GM12878 (cell line): Measurements from ENCODE around the gene MMADHC. TPM values are rescaled to one million over a fixed set of nuclear protein-coding genes. Genes with fewer than 3 reads are reported as not detected.

Experiments used
- ATAC-seq: fragments of 200-7000 bp; cut with Tn5 transposase; 3 replicates; pipeline ENCODE4 v1.9.1; 2020; ENCODE audit warnings: mild to moderate bottlenecking, moderate library complexity
- BruUV-seq: library from RNA; stranded (reverse); fragments of 400-500 nt; replicated peaks from 2 replicates; lab custom pipeline; 2021; lab: Mats Ljungman, UMichigan
- CTCF ChIA-PET: fragments of 300-600 bp; sonication (Branson Sonifier 250); formaldehyde crosslinking; extraction: SDS; loops from one replicate; lab custom pipeline; 2021; ENCODE audit warnings: inconsistent platforms; lab: Yijun Ruan, JAX
- POLR2A ChIA-PET: fragments of 350-600 bp; formaldehyde crosslinking; extraction: SDS; loops from one replicate; lab custom pipeline; 2021; ENCODE audit warnings: inconsistent platforms; lab: Charles Lee
- RAD21 ChIA-PET: fragments of 300-600 bp; sonication (Branson Sonifier 250); formaldehyde crosslinking; loops from one replicate; lab custom pipeline; 2023; ENCODE audit warnings: antibody characterized with exemption; ENCODE audit not compliant: unreplicated experiment; lab: Charles Lee
- SMC1A ChIA-PET: fragments of 300-600 bp; sonication (Branson Sonifier 250); formaldehyde crosslinking; loops from one replicate; lab custom pipeline; 2023; ENCODE audit not compliant: unreplicated experiment, uncharacterized antibody; lab: Charles Lee
- DNase-seq: peaks from one replicate; pipeline ENCODE4 v3.0.0-alpha.2; 2011; ENCODE audit warnings: low read depth, low spot score
- FAIRE-seq: peaks from 3 replicates; lab custom pipeline; 2011; peaks lifted over from hg19 to GRCh38; lab: Jason Lieb, UNC
- H2AFZ ChIP-seq: 2 replicates; pipeline ENCODE4 v1.6.0; 2011; ENCODE audit warnings: low read depth, low read length, control low read depth; ENCODE audit not compliant: control insufficient read depth
- H3K27ac ChIP-seq: 2 replicates; pipeline ENCODE4 v1.5.1; 2011; ENCODE audit warnings: control low read depth; ENCODE audit not compliant: control insufficient read depth, insufficient read depth
- H3K27me3 ChIP-seq, 2 experiments: replicated peaks in 1 of 2; 2 replicates each; pipeline versions ENCODE4 v1.6.0 to v1.6.1; 2011; ENCODE audit warnings: low read length in 1 of 2; ENCODE audit not compliant: control insufficient read depth in 2 of 2, insufficient read depth in 2 of 2
- H3K36me3 ChIP-seq, 2 experiments: 2 replicates each; pipeline ENCODE4 v1.5.1; 2011; ENCODE audit warnings: low read length in 1 of 2; ENCODE audit not compliant: control insufficient read depth in 2 of 2, insufficient read depth in 2 of 2
- H3K4me1 ChIP-seq: 2 replicates; pipeline ENCODE4 v1.6.1; 2011; ENCODE audit warnings: mild to moderate bottlenecking, low read length, moderate library complexity, mixed read lengths; ENCODE audit not compliant: control insufficient read depth, insufficient read depth
- H3K4me2 ChIP-seq: 2 replicates; pipeline ENCODE4 v1.6.0; 2011; ENCODE audit warnings: control low read depth; ENCODE audit not compliant: control insufficient read depth, insufficient read depth
- H3K4me3 ChIP-seq: fragments of 200-600 bp; sonication (generic); 2 replicates; pipeline ENCODE4 v1.5.1; 2016
- H3K79me2 ChIP-seq: 2 replicates; pipeline ENCODE4 v1.6.0; 2011; ENCODE audit warnings: low read length; ENCODE audit not compliant: control insufficient read depth, insufficient read depth
- H3K9ac ChIP-seq: 2 replicates; pipeline ENCODE4 v1.8.0; 2011; ENCODE audit warnings: low read length, control low read depth, mixed read lengths; ENCODE audit not compliant: control insufficient read depth, insufficient read depth
- H3K9me3 ChIP-seq: replicated peaks from 3 replicates; pipeline ENCODE4 v1.5.1; 2011; ENCODE audit warnings: mild to moderate bottlenecking, low read length; ENCODE audit not compliant: control insufficient read depth, insufficient read depth
- H4K20me1 ChIP-seq: 2 replicates; pipeline ENCODE4 v1.6.0; 2011; ENCODE audit not compliant: control insufficient read depth, insufficient read depth
- BACH1 ChIP-seq: fragments of 450-650 bp; IDR thresholded peaks from 2 replicates; pipeline ENCODE4 v1.6.1; 2017; ENCODE audit warnings: mild to moderate bottlenecking, borderline replicate concordance
- BRCA1 ChIP-seq: IDR thresholded peaks from 2 replicates; pipeline ENCODE4 v1.6.1; 2011; ENCODE audit warnings: low read depth, low read length, improper control_type of control experiment
- CBX3 ChIP-seq: fragments of 200-600 bp; sonication (generic); IDR thresholded peaks from 2 replicates; pipeline ENCODE4 v1.6.1; 2016; ENCODE audit warnings: low read depth, borderline replicate concordance
- IRF4 ChIP-seq: IDR thresholded peaks from 2 replicates; pipeline ENCODE4 v1.6.1; 2011; ENCODE audit warnings: low read depth, low read length
- KLF5 ChIP-seq: fragments of 450-650 bp; IDR thresholded peaks from 2 replicates; pipeline ENCODE4 v1.6.1; 2014; ENCODE audit warnings: mild to moderate bottlenecking; ENCODE audit not compliant: partially characterized antibody
- NR2C1 ChIP-seq: fragments of 450-650 bp; IDR thresholded peaks from 2 replicates; pipeline ENCODE4 v1.6.1; 2017; ENCODE audit warnings: antibody characterized with exemption, mild to moderate bottlenecking, moderate library complexity
- PAX5 ChIP-seq: IDR thresholded peaks from 2 replicates; pipeline ENCODE4 v1.6.1; 2011; ENCODE audit warnings: low read depth, low read length, borderline replicate concordance
- RBBP5 ChIP-seq: fragments of 200-600 bp; sonication (generic); conservative IDR thresholded peaks from 2 replicates; pipeline ENCODE4 v1.6.1; 2016
- STAT1 ChIP-seq: fragments of 450-650 bp; conservative IDR thresholded peaks from 2 replicates; pipeline ENCODE4 v1.6.1; 2014; ENCODE audit warnings: antibody characterized with exemption, mild to moderate bottlenecking
- WGBS: methylation state at CpG from one replicate; pipeline ENCODE4 v1.1.6; 2016; ENCODE audit warnings: low lambda C conversion rate; ENCODE audit not compliant: insufficient replicate concordance, insufficient coverage; ENCODE audit errors: missing lambda C conversion rate; 5-methylcytosine and 5-hydroxymethylcytosine counted together
- in situ Hi-C: fragments of 300-500 bp; cut with MboI; formaldehyde crosslinking; loops from 9 replicates; pipeline ENCODE4 v1.14.3; 2018; ENCODE audit warnings: mixed read lengths
- intact Hi-C: fragments of 100-400 bp; cut with micrococcal nuclease; formaldehyde crosslinking; loops from one replicate; pipeline ENCODE4 v1.14.2; 2022; ENCODE audit not compliant: unreplicated experiment
- polyA plus RNA-seq, 11 experiments: library from polyadenylated mRNA; depleted of rRNA in 4 of 11; unstranded in 6 of 11; stranded (reverse) in 5 of 11; fragments of >200 nt; fragmentation: Nextera tagmentation in 4 of 11; fragmentation: Illumina TruSeq in 1 of 11; extraction: Ambion mirVana in 4 of 11; extraction: Trizol in 1 of 11; gene quantifications; 1 replicate in 1 of 11; 2 replicates in 10 of 11; pipeline versions ENCODE4 v1.2.1 to v1.2.3, GENCODE V29; 2011 to 2016; ENCODE audit warnings: inconsistent platforms in 2 of 11, missing spikeins in 2 of 11, low read depth in 1 of 11
- total RNA-seq, 4 experiments: library from RNA; depleted of rRNA in 3 of 4; stranded (reverse); fragments of >200 nt in 3 of 4; fragmentation: Illumina TruSeq in 1 of 4; extraction: Trizol in 1 of 4; gene quantifications; 2 replicates each; pipeline versions ENCODE4 v1.2.1 to v1.2.3, GENCODE V29; 2013 to 2021
- TF ChIP-seq, protein P1 (sequence below): fragments of 450-650 bp; IDR thresholded peaks from 2 replicates; pipeline ENCODE4 v1.6.1; 2017; ENCODE audit warnings: borderline replicate concordance
- TF ChIP-seq, protein P2 (sequence below): fragments of 450-650 bp; IDR thresholded peaks from 2 replicates; pipeline ENCODE4 v1.6.1; 2018; ENCODE audit warnings: borderline replicate concordance, mild to moderate bottlenecking; ENCODE audit not compliant: partially characterized antibody

The MMADHC gene
- total and polyA plus RNA-seq, 10 of the 15 experiments (the other 5 are each of a cell fraction or from before 2014, with no cell fraction given): 93.6 to 415 (median 147) TPM

GRCh38 chr2:149625671-149626070 is 38.1 kb upstream of the MMADHC start:
- ChIA-PET CTCF (no interaction called here), RAD21 (no interaction called here), SMC1A (no interaction called here), POLR2A (no interaction called here)
- intact Hi-C loops: no loop called here
- H3K9me3 ChIP-seq: no peaks in the 10 kb centered on the region
- no peaks in the 10 kb centered on the region for H3K4me1 ChIP-seq
- no TSS peak for BruUV-seq
- H3K4me2 ChIP-seq: no peak overlapping the region
- H3K9ac ChIP-seq: no peak overlapping the region
- H3K36me3 ChIP-seq: no peaks in the 10 kb centered on the region
- no peak for FAIRE-seq
- H3K27me3 ChIP-seq: no peaks in the 10 kb centered on the region; a peak in 1 of 4 replicates
- no peak for DNase-seq
- no peak for ATAC-seq
- no peaks in the 10 kb centered on the region for H3K79me2 ChIP-seq
- no peaks in the 10 kb centered on the region for H4K20me1 ChIP-seq
- in situ Hi-C loops: no loop called here
- WGBS: 0% methylated on average over 2 of the region's 2 CpGs
- no peak overlapping the region for H3K4me3 ChIP-seq
- TF ChIP-seq STAT1: no peak
- no peak for TF ChIP-seq CBX3
- no peak for TF ChIP-seq BACH1
- H3K27ac ChIP-seq: no peak overlapping the region
- H2AFZ ChIP-seq: no peak overlapping the region

DNA sequence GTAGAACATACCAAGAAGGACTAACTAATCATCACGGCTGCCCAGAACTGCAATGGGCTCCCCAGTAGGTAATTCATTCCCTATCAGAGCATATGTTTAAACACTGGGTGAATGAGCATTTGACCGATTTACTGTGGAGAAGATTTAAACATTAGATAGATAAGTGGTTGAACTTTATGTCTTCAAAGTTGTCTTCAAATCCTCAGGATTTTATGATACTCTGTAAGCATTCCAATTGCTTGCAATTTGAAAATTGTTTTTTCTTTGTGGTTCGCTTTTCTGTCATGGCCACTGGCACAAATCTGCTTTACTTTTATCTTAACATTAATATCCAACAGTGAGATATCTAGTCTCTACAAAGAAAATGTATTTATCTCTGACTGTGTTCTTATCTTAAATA is 37.7 kb upstream of the MMADHC start:
- DNase-seq (no peak), FAIRE-seq (no peak)
- POLR2A ChIA-PET: no interaction called here
- H3K27ac ChIP-seq: no peak overlapping the region
- BruUV-seq: no TSS peak
- RAD21 ChIA-PET: no interaction called here
- no peaks in the 10 kb centered on the region for H3K9me3 ChIP-seq
- WGBS: 31% methylated on average over 3 of the region's 3 CpGs
- no peak overlapping the region for H2AFZ ChIP-seq
- no peak overlapping the region for H3K9ac ChIP-seq
- TF ChIP-seq KLF5: no peak
- TF ChIP-seq, protein P1, sequence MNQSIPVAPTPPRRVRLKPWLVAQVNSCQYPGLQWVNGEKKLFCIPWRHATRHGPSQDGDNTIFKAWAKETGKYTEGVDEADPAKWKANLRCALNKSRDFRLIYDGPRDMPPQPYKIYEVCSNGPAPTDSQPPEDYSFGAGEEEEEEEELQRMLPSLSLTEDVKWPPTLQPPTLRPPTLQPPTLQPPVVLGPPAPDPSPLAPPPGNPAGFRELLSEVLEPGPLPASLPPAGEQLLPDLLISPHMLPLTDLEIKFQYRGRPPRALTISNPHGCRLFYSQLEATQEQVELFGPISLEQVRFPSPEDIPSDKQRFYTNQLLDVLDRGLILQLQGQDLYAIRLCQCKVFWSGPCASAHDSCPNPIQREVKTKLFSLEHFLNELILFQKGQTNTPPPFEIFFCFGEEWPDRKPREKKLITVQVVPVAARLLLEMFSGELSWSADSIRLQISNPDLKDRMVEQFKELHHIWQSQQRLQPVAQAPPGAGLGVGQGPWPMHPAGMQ: no peak
- no peak for TF ChIP-seq RBBP5
- no peak for TF ChIP-seq IRF4
- no peak for TF ChIP-seq BRCA1
- no peak for TF ChIP-seq NR2C1
- no peak for TF ChIP-seq PAX5
- TF ChIP-seq, protein P2, sequence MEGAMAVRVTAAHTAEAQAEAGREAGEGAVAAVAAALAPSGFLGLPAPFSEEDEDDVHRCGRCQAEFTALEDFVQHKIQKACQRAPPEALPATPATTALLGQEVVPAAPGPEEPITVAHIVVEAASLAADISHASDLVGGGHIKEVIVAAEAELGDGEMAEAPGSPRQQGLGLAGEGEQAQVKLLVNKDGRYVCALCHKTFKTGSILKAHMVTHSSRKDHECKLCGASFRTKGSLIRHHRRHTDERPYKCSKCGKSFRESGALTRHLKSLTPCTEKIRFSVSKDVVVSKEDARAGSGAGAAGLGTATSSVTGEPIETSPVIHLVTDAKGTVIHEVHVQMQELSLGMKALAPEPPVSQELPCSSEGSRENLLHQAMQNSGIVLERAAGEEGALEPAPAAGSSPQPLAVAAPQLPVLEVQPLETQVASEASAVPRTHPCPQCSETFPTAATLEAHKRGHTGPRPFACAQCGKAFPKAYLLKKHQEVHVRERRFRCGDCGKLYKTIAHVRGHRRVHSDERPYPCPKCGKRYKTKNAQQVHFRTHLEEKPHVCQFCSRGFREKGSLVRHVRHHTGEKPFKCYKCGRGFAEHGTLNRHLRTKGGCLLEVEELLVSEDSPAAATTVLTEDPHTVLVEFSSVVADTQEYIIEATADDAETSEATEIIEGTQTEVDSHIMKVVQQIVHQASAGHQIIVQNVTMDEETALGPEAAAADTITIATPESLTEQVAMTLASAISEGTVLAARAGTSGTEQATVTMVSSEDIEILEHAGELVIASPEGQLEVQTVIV: no peak
- TF ChIP-seq, all 136 proteins: peak for 0
- Histone ChIP-seq H4K20me1 (no peaks in the 10 kb centered on the region), H3K79me2 (no peaks in the 10 kb centered on the region), H3K4me2 (no peak overlapping the region), H3K27me3 (no peaks in the 10 kb centered on the region; a peak in 1 of 4 replicates), H3K36me3 (no peaks in the 10 kb centered on the region), H3K4me3 (no peak overlapping the region), H3K4me1 (no peaks in the 10 kb centered on the region)
- ChIA-PET CTCF (no interaction called here), SMC1A (no interaction called here)
- no peak for ATAC-seq
- intact Hi-C loops (no loop called here), in situ Hi-C loops (no loop called here)
